ENCODE data around the gene OMA1.
"Not testable (repeated sequence)": the region's sequence is repeated elsewhere in the genome, so short reads cannot be mapped to it uniquely, and the experiment has no call there.

Gene OMA1

GRCh38 chr1:58524353-58524945 is 22.1 kb downstream of the OMA1 start:
- no peak for DNase-seq (ENCODE audit: low read depth)

DNA sequence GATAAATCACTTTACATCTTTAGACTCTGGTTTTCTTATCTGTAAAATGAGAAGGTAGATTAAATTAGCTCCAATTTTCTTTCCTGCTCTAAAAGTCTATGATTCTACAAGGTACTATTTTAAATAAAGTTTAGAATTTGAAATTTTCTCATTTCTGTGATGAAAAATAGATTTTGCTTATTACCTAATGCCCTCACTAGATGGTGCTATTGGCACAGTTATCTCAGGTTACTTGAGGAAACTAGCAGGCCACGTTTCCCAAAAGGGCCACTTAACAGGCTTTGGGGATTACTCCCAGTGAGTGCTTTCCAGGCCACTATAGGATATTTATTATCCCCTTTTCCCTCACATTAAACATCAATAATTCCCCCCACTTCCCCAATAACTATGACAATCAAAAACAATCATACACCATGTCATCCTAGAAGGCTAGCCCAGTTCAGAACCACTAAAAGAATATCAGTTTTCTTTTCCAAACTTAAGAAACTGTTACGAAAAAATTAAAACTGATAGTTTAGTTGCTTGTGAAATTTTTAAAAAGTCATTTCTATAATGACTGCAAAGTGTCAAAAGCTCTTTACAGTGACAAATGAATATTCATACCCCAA is 30.6 kb downstream of the OMA1 start:
- DNase-seq (ENCODE audit: low read depth): no peak

GRCh38 chr1:58513956-58514355 is 32.6 kb downstream of the OMA1 start:
- no peak for DNase-seq (ENCODE audit: low read depth)

DNA sequence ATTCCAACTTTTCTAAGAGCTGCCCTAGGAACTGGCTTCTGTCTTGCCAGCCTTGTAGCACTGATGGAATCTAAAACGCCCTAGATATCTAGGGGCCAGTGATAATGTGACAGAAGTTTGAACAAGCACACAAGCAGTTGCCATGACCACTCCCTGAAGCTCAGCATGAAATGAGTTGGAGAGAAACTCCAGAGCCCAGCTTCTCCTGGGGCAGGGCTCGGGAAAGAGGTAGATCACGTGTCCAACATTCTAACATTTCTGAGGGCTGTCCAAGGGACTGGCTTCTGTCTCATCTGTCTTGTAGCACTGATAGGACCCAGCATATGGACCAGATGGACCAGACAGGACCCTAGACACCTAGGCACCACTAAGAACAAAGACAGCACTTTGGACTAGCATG is 37.9 kb downstream of the OMA1 start:
- DNase-seq (ENCODE audit: low read depth): no peak

DNA sequence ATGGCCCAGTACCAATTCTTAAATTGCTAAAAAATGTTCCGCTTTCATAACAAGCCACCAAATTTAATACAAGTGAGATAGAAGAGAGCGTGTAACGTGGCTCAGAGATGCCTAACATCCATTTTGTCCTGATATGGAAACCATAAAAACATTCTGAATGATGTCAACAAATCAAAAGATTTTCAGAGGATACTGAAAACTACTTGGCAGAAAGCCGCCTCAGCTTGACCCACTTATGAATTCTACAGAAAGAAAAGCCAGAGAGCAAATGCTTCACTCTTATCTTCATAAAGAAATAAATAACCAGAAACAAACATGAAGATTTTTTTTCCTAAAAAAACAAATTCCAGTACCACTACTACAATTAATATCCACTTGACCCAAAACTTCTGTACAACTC is 41.2 kb downstream of the OMA1 start:
- no peak for DNase-seq (ENCODE audit: low read depth)

GRCh38 chr1:58502519-58502918 is 44.0 kb downstream of the OMA1 start:
- no peak for DNase-seq (ENCODE audit: low read depth)

- no peak for DNase-seq (ENCODE audit: low read depth)
These were observed 46.5 kb downstream of the OMA1 start for GRCh38 chr1:58500043-58500442.

- no peak for DNase-seq (ENCODE audit: low read depth)
These were observed 49.0 kb downstream of the OMA1 start for GRCh38 chr1:58497499-58497898.

DNA sequence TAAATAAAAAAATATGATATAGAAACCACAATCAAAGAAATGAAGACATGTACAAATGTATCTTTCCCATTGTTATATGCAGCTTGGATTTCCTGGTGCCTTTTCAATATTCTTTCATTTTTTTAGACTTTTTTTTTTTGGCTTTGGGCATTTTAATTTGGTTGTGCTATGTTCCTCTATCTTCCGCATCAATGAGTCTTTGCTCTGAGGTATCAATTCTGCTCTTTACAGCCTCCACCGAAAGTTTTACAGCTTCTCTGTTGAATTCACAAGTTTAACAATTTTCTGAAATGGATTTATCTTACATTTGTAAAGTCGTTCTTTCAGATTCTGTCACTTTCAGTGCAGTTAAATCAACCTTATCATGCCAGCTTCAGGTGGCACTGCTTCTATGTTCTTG is 50.5 kb downstream of the OMA1 start:
- DNase-seq (ENCODE audit: low read depth): no peak

DNA sequence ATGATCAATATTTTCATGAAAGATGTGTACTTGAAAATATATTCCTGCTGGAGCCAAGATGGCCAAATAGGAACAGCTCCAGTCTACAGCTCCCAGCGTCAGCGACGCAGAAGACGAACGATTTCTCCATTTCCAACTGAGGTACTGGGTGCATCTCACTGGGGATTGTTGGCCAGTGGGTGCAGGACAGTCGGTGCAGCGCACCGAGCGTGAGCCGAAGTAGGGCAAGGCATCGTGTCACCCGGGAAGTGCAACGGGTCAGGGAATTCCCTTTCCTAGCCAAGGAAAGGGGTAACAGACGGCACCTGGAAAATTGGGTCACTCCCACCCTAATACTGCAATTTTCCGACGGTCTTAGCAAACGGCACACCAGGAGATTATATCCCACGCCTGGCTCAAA is 57.6 kb downstream of the OMA1 start:
- not testable (repeated sequence) for DNase-seq (ENCODE audit: low read depth)

- DNase-seq (ENCODE audit: low read depth): no peak
These were observed 59.5 kb downstream of the OMA1 start for GRCh38 chr1:58487002-58487401.

- no peak for DNase-seq (ENCODE audit: low read depth)
These were observed 64.6 kb downstream of the OMA1 start for GRCh38 chr1:58481962-58482361.

GRCh38 chr1:58480191-58480590 is 66.3 kb downstream of the OMA1 start:
- no peak for DNase-seq (ENCODE audit: low read depth)

DNA sequence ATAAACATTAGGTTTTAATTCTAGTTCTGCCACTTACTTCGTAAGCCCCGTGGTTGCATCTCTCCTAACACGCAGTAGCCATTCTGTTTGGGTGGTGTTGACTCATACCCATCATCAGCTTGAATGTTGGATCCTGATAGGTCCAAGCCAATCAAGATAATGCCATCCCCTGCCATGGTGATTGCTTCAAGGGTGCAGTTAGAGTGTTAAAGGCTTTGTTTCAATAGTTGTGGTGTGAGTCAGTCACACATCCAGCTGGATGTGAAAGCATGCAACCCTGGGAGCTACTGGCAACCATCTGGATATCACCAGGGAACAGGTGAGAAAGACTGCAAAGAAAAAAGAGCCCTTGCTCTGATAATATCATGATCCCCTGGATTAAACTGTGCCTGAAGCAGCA is 69.1 kb downstream of the OMA1 start:
- no peak for DNase-seq (ENCODE audit: low read depth)

GRCh38 chr1:58476179-58476578 is 70.3 kb downstream of the OMA1 start:
- DNase-seq (ENCODE audit: low read depth): no peak

- DNase-seq (ENCODE audit: low read depth): no peak
These were observed 77.0 kb downstream of the OMA1 start for GRCh38 chr1:58469476-58469875.

GRCh38 chr1:58469016-58469415 is 77.5 kb downstream of the OMA1 start:
- no peak for DNase-seq (ENCODE audit: low read depth)

DNA sequence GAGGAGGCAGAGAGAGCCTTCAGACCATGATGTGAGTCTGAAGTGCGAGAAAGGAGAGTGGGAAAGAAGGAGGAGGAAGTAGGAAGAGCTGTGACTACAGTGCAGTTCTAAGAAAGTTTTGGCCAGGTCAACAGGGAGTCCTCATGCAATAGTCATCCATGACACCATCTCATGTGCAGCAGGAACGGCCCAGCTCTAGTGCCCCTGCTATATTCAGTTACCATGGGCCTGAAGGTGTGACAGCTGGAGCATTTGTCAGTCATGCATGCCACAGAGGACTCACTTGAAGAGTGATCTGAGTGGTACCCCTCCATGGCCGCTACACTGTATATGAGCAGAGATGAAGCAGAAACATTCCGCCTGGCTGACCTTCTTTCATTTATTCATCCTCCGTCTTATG is 77.9 kb downstream of the OMA1 start:
- DNase-seq (ENCODE audit: low read depth): no peak

DNA sequence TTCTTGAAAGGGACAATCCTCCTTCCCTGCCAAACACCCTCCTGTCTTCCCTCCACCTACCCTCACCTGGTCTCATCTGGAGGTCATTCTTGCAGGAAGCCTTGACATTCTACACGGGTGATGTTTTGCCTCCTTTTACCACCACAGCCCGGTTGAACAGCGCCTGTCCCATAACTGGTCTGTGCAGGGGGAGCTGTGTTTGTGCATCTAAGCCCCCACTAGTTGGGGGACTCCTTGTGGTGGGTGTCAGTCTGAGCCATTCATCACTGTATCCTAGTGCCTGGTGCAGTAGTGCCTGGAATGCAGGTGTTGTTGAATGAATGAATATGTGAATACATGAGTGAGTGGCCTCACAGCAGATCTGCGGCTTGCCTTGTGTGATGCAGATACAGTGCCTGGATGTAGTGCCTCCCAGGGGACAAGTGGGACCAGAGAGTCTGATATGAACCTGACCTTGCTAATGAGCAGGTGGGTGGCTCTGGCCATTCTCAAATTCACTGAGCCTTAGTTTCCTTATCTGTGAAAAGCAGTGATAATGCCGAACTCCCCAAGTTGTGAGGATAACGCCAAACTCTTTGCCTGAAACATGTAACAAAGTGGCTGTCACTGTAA is 79.8 kb downstream of the OMA1 start:
- no peak for DNase-seq (ENCODE audit: low read depth)

GRCh38 chr1:58465825-58466629 is 80.5 kb downstream of the OMA1 start:
- DNase-seq (ENCODE audit: low read depth): no peak

GRCh38 chr1:58465176-58465575 is 81.3 kb downstream of the OMA1 start:
- DNase-seq (ENCODE audit: low read depth): no peak

GRCh38 chr1:58460469-58460868 is 86.1 kb downstream of the OMA1 start:
- DNase-seq (ENCODE audit: low read depth): no peak

DNA sequence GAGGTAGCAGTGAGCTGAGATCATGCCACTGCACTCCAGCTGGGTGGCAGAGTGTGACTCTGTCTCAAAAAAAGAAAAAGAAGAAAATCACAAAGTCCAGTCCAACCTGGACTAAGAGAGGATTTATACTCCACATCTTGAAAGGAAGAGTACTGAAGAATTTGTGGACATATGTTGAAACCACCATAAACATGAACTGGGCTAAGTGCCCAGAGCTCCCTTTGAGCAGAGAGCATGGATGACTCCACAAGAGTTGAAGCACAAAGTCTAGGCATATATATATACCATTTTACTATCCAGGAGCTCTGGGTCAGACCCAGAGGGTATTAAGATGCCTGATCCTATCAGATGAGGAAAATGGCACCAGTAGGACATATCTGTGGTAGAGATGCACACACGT is 86.6 kb downstream of the OMA1 start:
- DNase-seq (ENCODE audit: low read depth): no peak

Data from activated T-cell treated with anti-CD3 and anti-CD28 coated beads for 1 hour (primary cell).